Measurements from ENCODE around the gene ELN.

DNA sequence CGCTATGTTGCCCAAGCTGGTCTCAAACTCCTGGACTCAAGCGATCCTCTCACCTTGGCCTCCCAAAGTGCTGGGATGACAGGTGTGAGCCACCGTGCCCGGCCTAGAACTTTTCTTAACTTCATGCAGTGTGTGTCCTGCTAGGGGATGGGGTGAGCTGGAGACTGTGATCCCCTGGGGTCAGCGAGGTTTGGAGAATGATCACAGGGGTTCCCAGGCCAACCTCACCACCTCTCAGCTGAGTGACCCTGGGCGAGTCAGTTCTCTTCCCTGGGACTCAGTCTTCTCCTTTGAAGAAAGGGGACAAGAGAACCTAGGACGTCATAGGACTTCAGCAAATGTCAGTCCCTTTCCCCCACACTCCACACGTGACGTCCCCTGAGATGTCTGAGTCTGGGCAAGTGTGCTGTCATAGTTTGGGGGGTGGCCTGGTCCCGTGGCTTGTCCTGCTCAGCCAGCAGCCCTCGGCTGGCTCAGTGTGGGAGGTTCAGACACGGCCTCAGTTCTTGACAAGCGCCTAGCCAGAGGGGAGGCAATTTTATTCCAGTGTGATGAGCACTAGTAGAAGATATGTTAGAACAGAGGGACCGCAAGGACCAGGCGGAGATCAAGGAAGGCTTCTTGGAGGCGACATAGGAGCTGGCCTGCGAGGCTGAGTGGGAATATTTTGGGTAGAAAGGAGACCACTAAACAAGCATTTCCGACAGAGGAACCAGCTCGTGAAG is 43.3 kb upstream of the ELN start:
- TF ChIP-seq, protein P1, sequence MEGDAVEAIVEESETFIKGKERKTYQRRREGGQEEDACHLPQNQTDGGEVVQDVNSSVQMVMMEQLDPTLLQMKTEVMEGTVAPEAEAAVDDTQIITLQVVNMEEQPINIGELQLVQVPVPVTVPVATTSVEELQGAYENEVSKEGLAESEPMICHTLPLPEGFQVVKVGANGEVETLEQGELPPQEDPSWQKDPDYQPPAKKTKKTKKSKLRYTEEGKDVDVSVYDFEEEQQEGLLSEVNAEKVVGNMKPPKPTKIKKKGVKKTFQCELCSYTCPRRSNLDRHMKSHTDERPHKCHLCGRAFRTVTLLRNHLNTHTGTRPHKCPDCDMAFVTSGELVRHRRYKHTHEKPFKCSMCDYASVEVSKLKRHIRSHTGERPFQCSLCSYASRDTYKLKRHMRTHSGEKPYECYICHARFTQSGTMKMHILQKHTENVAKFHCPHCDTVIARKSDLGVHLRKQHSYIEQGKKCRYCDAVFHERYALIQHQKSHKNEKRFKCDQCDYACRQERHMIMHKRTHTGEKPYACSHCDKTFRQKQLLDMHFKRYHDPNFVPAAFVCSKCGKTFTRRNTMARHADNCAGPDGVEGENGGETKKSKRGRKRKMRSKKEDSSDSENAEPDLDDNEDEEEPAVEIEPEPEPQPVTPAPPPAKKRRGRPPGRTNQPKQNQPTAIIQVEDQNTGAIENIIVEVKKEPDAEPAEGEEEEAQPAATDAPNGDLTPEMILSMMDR (IDR thresholded peaks at IDR 0.05) = no peak
- no peak for TF ChIP-seq POLR2A (IDR thresholded peaks at IDR 0.05)
